Stomach smooth muscle (tissue), 2 donors: ENCODE results near the gene STX8.
A peak's percentile ranks its signal among the peaks of the same experiment; 100 is the strongest.

Source experiments
- H3K27ac ChIP-seq: one replicate; pipeline ENCODE4 v1.7.0; 2013; ENCODE audit warnings: mild to moderate bottlenecking, low read length, inconsistent platforms
- H3K27me3 ChIP-seq, 2 donors: one replicate each; pipeline ENCODE4 v1.7.0; 2013; ENCODE audit warnings: low read length in 2 of 2; ENCODE audit not compliant: insufficient read depth in 2 of 2, control insufficient read depth in 1 of 2
- H3K36me3 ChIP-seq, 2 donors: one replicate each; pipeline ENCODE4 v1.7.0; 2013; ENCODE audit warnings: low read length in 2 of 2; ENCODE audit not compliant: control insufficient read depth in 2 of 2, insufficient read depth in 2 of 2
- H3K4me1 ChIP-seq: one replicate; pipeline ENCODE4 v1.7.0; 2013; ENCODE audit warnings: low read length; ENCODE audit not compliant: control insufficient read depth, insufficient read depth
- H3K4me3 ChIP-seq, 2 donors: one replicate each; pipeline ENCODE4 v1.7.0; 2013; ENCODE audit warnings: low read length in 2 of 2
- H3K9ac ChIP-seq, 2 donors: one replicate each; pipeline ENCODE4 v1.7.0; 2013; ENCODE audit warnings: low read length in 2 of 2, mild to moderate bottlenecking in 1 of 2
- H3K9me3 ChIP-seq, 2 donors: one replicate each; pipeline ENCODE4 v1.7.0; 2013; ENCODE audit warnings: low read length in 2 of 2; ENCODE audit not compliant: control insufficient read depth in 2 of 2
- donor health status: healthy.
- donor health status: Pancreatic carcinoma.

Gene STX8

GRCh38 chr17:9286434-9286833, 289.2 kb downstream of the STX8 start:
- Histone ChIP-seq H3K27me3 (no peaks in the 10 kb centered on the region), H3K27ac (no peak overlapping the region), H3K9ac (no peak overlapping the region), H3K9me3 (no peaks in the 10 kb centered on the region), H3K36me3 (no peaks in the 10 kb centered on the region), H3K4me1 (peaks cover 20% of the 10 kb centered on the region), H3K4me3 (peak overlapping the region in 1 of 2 donors; percentile 50)

- Histone ChIP-seq H3K4me3 (peak overlapping the region in 1 of 2 donors; percentile 50), H3K27me3 (no peaks in the 10 kb centered on the region), H3K27ac (no peak overlapping the region), H3K9me3 (no peaks in the 10 kb centered on the region), H3K36me3 (no peaks in the 10 kb centered on the region), H3K9ac (no peak overlapping the region), H3K4me1 (peaks cover 17% of the 10 kb centered on the region)
These were observed 289.8 kb downstream of the STX8 start for GRCh38 chr17:9285602-9286427.

- Histone ChIP-seq H3K36me3 (no peaks in the 10 kb centered on the region), H3K27me3 (no peaks in the 10 kb centered on the region), H3K4me3 (no peak overlapping the region), H3K4me1 (peaks cover 17% of the 10 kb centered on the region), H3K27ac (no peak overlapping the region), H3K9ac (no peak overlapping the region), H3K9me3 (no peaks in the 10 kb centered on the region)
These were observed 290.7 kb downstream of the STX8 start for GRCh38 chr17:9284884-9285283.

GRCh38 chr17:9283909-9284308, 291.7 kb downstream of the STX8 start:
- Histone ChIP-seq H3K4me1 (peaks cover 17% of the 10 kb centered on the region), H3K9me3 (no peaks in the 10 kb centered on the region), H3K9ac (no peak overlapping the region), H3K27ac (no peak overlapping the region), H3K4me3 (no peak overlapping the region), H3K27me3 (no peaks in the 10 kb centered on the region), H3K36me3 (no peaks in the 10 kb centered on the region)

- H3K36me3 ChIP-seq: no peaks in the 10 kb centered on the region
- peaks cover 10% of the 10 kb centered on the region for H3K4me1 ChIP-seq
- no peak overlapping the region for H3K4me3 ChIP-seq
- H3K27me3 ChIP-seq: no peaks in the 10 kb centered on the region
- no peaks in the 10 kb centered on the region for H3K9me3 ChIP-seq
- H3K27ac ChIP-seq: no peak overlapping the region
- H3K9ac ChIP-seq: no peak overlapping the region
These were observed 295.7 kb downstream of the STX8 start for GRCh38 chr17:9279893-9280292.

- H3K27ac ChIP-seq: no peak overlapping the region
- H3K4me3 ChIP-seq: no peak overlapping the region
- no peak overlapping the region for H3K9ac ChIP-seq
- no peaks in the 10 kb centered on the region for H3K9me3 ChIP-seq
- no peaks in the 10 kb centered on the region for H3K27me3 ChIP-seq
- no peaks in the 10 kb centered on the region for H3K36me3 ChIP-seq
- H3K4me1 ChIP-seq: peaks cover 15% of the 10 kb centered on the region
These were observed 300.6 kb downstream of the STX8 start for GRCh38 chr17:9274973-9275372.

GRCh38 chr17:9273428-9274391, 301.9 kb downstream of the STX8 start:
- Histone ChIP-seq H3K4me1 (peaks cover 20% of the 10 kb centered on the region), H3K27me3 (no peaks in the 10 kb centered on the region), H3K36me3 (no peaks in the 10 kb centered on the region), H3K4me3 (peak overlapping the region; percentile 24 to 44), H3K9me3 (no peaks in the 10 kb centered on the region), H3K9ac (no peak overlapping the region), H3K27ac (no peak overlapping the region)

GRCh38 chr17:9272501-9273200, 303.0 kb downstream of the STX8 start:
- peak overlapping the region; percentile 24 to 44 for H3K4me3 ChIP-seq
- no peak overlapping the region for H3K9ac ChIP-seq
- H3K9me3 ChIP-seq: no peaks in the 10 kb centered on the region
- H3K4me1 ChIP-seq: peaks cover 23% of the 10 kb centered on the region
- no peaks in the 10 kb centered on the region for H3K27me3 ChIP-seq
- H3K36me3 ChIP-seq: no peaks in the 10 kb centered on the region
- no peak overlapping the region for H3K27ac ChIP-seq

DNA sequence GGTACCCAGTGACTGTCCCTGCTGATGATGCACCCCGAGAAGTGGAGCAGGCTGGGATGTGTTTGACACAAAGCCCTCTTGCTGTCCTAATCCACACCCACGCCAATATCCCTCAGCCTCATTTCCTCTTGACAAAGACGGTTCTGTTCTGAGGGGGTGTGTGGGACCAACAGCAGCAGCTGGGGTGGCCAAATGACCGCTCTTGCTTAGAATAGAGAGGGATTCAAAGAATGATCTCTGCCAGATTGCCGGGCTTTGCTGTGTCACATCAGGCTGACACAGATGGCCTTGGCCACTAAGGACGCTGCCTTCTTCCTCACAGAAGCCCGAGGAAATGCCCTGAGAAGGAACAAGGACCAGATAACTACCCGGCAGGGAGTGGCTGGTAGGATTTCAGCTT, 303.6 kb downstream of the STX8 start:
- H3K27me3 ChIP-seq: no peaks in the 10 kb centered on the region
- H3K9me3 ChIP-seq: no peaks in the 10 kb centered on the region
- H3K9ac ChIP-seq: no peak overlapping the region
- peak overlapping the region in 1 of 2 donors; percentile 44 for H3K4me3 ChIP-seq
- no peaks in the 10 kb centered on the region for H3K36me3 ChIP-seq
- peaks cover 23% of the 10 kb centered on the region for H3K4me1 ChIP-seq
- no peak overlapping the region for H3K27ac ChIP-seq

DNA sequence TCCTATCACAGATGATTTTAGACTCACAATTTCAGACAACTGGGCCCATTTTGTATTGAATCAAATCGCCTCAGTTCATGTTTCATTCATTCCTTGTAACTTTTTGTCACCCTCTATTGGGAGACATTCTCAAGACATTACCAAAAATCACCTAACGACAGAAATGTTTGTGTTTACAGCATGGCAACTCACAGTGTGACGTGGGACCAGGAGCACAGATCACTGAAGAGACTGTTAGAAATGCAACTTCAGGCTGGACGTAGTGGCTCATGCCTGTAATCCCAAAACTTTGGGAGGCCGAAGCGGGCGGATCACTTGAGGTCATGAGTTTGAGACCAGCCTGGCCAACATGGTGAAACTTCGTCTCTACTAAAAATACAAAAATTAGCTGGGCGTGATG, 304.7 kb downstream of the STX8 start:
- no peak overlapping the region for H3K9ac ChIP-seq

More for the DNA sequence above, 304.7 kb downstream of the STX8 start:
- Histone ChIP-seq H3K4me1 (peaks cover 27% of the 10 kb centered on the region), H3K27ac (no peak overlapping the region), H3K27me3 (no peaks in the 10 kb centered on the region), H3K9me3 (no peaks in the 10 kb centered on the region), H3K36me3 (peaks cover 0 to 2% of the 10 kb centered on the region in 2 donors), H3K4me3 (no peak overlapping the region)
